HG02970 (cell line): ENCODE data around the gene ABR.

Experiments used
- ATAC-seq: cut with Tn5 transposase; IDR thresholded peaks from one replicate; pipeline ENCODE4 v1.9.1; 2021; ENCODE audit warnings: mild to moderate bottlenecking, moderate library complexity, moderate number of reproducible peaks; ENCODE audit not compliant: unreplicated experiment, low FRiP score

Gene ABR

DNA sequence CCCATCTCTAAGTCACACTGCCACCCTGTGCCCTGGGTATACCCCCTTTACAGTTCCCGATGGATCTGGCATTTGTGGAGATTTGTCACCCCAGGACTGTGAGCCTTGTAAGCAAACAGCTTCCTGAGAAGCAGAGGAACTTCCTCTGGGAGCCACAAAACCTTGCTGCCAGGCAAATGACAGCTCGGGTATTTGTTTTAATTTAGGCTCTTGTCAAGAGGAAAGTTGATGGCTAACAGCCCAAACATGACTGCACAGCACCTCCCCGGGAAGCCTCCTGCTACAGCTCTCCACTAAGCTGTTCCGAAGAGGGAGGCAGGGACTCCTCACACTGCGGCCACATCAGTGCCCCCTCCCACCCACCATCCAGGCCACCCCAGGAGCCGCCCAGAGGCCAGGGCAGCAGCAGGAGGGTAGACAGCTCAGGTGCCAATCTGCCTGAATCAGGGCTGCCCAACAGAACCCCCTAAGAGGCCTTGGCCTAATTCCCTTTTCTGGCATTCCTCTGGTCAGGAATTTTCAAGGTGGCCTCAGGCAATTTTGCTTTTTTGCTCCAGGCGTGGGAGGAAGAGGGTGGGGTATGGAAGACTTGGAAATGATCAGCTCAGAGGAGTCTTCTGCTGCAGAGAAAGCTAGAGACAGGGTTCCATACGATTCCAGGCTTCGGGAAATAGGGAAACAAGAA is 2.6 kb downstream of the ABR start:
- no peak for ATAC-seq

- ATAC-seq, result no peak
Measured at GRCh38 chr17:1174263-1174880, 5.4 kb downstream of the ABR start.

DNA sequence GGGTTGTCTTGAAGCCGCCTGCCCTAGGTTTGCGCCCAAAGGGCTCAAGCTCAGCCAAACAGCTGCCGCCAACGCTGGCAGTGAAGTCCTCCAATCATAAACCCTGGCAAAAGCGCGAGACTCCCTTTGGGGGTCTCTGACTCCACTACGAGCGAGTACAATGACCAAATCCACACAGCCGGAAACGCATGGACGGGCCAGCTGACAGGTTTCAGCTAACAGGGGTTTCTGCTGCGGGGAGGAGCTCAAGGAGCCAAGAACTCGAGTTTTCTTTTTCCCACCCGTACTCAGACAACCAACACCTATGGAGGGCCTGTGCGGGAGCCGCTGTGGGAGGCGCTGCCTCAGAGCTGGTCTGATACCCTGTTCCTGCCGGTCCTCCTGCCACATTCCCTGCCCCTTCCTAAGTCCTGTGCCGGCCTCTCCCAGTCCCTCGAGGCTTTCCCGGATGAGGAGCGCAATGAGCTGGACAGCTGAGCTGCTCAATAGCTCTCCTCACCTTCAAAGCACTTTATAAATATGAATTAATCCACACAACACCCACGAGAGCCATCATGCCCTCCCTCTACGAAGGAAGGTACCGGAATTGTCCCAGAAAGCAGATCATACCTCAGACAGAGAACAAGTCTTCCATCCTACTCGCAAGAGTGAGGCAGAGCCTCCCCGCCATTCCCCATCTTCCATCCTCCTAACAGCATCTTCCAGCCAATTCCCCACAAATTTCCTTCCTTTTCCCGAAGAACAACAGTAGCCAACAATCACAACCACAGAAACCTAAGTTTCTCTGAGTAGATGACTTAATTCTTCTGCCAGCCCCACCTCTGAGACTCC is 6.1 kb downstream of the ABR start:
- no peak for ATAC-seq

- ATAC-seq, result no peak
Measured at GRCh38 chr17:1171953-1172352, 7.8 kb downstream of the ABR start.

GRCh38 chr17:1170739-1171138 is 9.0 kb downstream of the ABR start:
- no peak for ATAC-seq

DNA sequence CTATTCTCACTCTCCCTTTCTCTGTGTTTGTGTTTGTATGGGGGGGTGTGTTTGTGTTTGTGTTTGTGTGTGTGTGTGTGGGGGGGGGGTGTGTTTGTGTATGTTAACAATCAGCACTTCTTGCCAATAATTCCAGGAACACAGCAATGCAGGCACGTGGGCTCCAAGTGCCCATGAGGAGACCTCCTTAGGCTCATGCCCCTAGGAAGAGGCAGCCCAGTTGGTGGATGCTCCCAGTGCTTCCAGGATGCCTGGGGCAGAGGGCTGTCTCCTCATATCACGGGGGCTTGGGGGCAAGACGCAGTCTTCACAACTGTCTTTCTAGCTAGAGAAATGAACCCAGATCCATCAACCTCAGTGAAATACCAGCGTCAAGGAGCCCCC is 9.9 kb downstream of the ABR start:
- no peak for ATAC-seq

GRCh38 chr17:1169221-1169928 is 10.4 kb downstream of the ABR start:
- ATAC-seq, result no peak

- no peak for ATAC-seq
Measured at GRCh38 chr17:1168533-1169220, 11.1 kb downstream of the ABR start.

DNA sequence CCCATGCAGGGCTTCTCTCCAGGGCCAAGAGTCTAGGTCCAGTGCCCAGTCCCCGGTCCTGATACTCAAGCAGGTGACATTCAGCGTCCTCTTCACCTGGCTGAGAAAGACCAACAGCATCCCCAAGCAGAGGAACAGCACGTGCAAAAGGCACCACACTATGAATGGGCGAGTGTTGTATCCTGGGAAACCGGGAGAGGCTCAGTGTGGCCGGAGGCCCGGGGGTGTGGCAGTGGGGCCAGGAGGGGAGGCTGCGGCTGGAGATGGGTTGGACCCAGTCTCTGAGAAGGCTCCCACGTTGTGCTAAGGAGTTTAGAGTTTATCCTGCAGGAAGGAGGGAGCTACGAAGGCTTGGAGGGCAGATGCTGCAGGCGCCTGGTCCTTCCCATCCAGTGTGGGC is 13.5 kb downstream of the ABR start:
- ATAC-seq, result no peak

DNA sequence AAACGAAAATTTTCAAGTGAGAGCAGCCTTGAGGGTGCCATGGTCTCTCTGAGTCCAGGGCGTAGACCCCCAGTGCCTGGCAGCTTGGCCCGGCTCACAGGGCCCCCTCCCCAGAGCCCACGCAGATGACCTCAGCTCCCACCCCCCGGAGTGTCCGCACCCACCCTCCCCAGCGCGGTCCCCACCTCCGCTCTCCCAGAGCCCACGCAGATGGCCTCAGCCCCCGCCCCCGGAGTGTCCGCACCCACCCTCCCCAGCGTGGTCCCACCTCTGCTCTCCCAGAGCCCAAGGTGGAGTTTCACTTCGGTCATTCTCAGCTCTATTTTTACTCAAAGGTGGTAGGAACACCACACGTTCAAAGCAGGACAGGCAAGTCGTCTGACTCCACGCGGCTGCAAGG is 13.9 kb downstream of the ABR start:
- ATAC-seq, result no peak

- ATAC-seq, result no peak
Measured at GRCh38 chr17:1164935-1165556, 14.7 kb downstream of the ABR start.

- no peak for ATAC-seq
Measured at GRCh38 chr17:1162116-1162855, 17.5 kb downstream of the ABR start.

DNA sequence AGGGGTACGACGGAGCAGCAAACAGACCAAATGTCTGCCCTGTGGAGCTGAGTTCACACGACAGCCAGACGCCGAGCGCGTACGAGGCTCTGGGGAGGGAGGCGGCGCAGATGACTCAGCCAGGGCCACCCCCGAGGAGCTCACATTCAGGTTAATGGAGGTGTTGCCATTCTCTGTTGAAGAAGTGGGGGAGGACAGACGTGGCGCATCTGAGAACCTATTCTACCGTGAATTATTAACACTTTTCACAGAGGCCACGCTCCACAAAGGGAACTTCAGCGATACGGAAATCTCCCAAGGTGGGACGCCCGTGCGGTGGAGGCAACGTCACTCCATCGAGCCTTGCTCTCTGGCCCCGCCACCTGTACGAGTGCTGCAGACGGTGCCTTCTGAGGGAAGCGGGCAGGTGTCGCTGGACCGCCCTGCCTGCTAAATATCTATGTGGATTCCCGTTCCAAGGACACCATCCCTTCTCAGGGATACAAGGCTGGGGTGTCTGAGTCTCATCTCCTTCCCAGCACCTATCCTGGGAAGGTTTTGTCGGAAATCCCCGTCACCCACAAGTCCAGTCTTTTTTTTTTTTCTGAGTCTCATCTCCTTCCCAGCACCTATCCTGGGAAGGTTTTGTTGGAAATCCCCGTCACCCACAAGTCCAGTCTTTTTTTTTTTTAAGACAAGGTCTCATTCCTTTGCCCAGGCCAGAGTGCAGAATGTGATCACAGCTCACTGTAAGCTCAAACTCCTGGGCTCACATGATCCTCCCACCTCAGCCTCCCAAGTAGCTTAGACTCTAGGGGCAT is 19.0 kb downstream of the ABR start:
- no peak for ATAC-seq

- no peak for ATAC-seq
Measured at GRCh38 chr17:1159431-1160180, 20.2 kb downstream of the ABR start.

DNA sequence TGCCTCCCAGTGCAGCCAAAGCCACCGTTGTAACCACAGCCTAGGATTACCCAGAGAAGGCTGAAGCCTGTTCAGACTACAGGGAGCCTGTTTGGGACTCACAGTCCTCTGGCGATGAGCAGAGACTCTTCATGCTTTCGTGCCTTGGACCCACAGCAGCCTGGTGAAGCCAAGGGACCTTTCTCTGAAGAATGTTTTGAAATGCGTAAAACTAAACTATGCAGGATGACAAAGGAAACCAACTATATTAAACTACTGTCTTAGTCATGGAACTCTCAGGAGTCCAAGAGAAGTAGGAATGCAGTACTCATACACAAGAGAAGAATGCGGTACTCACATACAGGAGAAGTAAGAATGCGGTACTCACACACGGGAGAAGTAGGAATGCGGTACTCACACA is 20.9 kb downstream of the ABR start:
- ATAC-seq, result no peak

DNA sequence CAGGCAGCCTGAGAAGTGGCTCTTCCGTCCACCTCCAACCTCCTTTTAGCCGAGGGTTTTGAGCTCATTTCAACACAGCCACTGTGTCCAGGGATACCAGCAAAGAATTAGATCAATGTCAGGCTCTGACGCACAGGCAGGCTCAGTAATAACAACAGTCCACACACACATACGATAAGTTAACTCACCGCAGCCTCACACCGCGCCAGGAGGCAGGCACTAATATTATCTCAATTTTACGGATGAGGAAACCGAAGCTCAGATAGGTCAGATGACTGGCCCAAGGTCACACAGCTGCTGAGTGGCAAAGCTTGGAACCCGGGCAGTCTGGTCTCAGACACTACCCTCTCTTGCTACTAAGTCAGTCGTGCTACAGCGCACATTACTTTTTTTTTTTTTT is 22.9 kb downstream of the ABR start:
- no peak for ATAC-seq

DNA sequence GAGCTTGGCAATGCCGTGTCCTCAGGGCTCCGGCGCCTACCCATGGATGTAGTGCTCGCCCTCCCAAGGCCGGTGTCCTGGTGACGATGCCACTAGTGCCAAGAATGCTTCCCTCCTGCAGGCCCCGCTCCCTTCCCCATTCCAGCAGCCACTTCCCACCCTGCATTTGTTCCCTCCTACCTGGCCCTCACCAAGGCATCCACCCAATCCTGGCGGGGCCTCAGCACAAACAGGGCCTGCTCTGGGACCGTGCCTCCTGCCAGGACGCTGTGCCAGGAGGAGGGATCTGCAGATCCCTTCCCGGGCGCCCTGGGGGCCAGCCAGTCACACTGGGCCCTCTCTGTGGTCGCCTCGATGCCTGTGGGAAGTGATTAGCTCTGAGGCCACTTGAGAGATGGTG is 25.1 kb downstream of the ABR start:
- no peak for ATAC-seq
